ENCODE data around the gene CCDC54.

Gene CCDC54

GRCh38 chr3:107394502-107394901 lies 17.3 kb downstream of the CCDC54 start:
- DNase-seq (ENCODE audit: low spot score), result no peak

DNA sequence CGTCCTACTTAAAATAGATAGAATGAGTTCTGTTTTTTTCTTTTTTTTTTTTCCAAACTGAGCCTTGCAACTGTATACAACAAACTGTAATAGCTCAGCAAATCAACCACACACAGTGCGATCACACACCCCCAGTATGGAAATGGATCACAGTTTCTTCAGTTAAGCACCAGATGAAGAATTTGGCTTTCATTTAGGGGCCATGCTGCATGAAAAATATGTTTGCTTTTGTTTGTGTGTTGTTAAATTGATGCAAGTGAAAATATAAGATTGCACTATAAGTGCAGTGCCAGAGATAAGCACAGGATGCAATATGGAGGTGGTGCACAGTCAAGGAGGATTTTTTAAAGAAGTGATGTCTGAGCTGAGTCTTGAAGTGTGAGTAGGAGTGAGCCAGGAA lies 17.8 kb downstream of the CCDC54 start:
- DNase-seq (ENCODE audit: low spot score), result no peak

DNA sequence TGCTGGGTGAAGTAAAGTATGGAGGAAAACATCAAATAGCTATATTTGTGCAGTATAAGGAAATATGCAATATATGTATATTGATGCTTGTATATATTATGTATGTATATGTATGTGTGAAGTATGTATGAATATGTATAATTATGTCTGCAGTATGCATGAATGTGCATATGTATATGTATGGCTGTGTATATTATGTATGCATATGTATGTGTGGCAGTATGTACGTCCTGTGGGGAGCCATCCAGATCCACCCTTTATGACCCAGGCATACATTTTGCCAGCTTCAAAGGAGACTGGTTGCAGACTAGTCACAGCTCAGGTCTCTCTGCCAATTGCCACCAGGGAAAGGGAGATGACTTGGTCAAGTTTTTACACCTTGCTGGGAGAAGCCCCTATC lies 24.1 kb downstream of the CCDC54 start:
- DNase-seq (ENCODE audit: low spot score), result no peak

DNA sequence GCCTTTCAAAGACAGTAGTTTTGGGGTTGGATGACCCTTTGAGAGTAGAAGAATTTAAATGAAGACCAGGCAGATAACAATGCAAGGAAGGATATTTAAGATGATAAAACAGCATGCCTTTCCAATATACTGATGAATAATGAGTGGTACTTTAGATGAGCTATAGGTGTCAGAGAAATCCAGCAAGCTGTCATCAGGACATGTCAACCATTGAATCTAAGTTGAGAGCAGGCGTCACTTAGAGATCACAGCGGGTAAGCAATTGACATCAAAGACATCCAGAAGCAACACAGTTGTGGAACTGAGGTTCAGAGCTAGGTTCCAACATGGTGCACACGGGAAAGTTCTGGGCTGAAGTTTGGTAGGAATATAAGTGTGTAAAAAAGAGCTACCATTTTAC lies 25.0 kb downstream of the CCDC54 start:
- DNase-seq (ENCODE audit: low spot score), result no peak

DNA sequence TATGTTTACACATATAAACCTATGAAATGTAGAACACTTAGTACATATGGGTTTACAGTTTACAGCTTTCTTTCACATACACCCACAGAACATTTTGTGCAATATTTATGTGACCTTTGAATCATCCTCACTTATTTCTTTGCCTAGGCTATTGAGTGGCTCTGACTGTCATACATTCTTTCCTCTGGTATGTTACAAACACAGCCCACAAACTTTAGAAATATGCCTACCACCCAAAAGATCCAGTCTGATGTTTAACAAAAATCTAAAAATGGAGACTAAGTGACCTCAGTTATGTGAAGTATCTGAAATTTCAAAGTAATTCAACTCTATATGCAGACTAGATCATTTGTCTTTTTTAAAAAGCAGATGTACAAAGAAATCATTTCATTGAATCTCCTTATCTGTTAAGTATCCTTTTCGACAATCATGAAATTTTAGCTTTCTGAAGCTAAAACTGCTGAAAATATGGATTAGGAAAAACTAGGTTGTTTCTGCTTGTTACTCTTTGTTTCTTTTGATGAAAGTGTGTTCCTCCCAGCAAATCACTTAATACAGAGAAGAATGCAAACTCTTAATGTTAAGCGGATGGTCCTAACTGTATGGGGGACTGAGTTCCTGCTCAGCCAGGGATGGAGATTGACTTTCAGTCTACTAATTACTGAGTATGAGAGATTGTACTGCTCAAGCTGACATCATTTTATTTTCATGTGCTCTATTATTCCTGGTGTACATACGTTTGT lies 27.7 kb downstream of the CCDC54 start:
- no peak for DNase-seq (ENCODE audit: low spot score)

DNA sequence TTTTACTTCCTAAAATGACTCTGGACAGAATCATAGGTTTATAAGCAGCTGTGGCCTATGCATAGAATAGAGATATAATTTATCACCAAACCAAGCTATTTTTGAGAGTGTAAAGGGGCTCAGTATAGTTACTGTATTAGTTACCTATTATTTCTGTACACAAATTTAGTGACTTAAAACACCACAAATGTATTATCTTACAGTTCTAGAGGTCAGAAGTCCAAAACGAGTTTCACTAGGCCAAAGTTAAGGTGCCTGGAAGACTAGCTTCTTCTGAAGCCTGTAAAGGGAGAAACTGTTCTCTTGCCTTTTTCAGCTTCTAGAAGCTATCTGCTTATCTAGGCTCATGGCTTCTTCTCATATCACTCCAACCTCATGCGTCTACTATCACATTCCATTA lies 30.1 kb downstream of the CCDC54 start:
- no peak for DNase-seq (ENCODE audit: low spot score)

- no peak for DNase-seq (ENCODE audit: low spot score)
Observed at GRCh38 chr3:107408513-107408912, 31.3 kb downstream of the CCDC54 start.

DNA sequence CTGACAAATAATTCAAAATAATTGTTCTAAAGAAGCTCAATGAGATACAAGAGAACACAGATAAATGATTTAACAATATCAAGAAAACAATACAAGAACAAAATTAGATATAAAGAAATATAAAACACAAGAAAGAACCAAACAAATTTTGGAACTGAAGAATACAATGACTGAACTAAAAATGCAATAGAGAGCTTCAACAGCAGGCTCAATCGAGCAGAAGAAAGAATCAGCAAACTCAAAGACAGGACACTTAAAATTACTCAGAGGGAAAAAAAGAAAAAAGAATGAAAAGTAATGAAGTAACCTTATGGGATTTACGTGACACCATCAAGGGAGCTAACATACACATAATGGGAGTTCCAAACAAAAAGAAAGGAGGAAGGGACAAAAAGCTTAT lies 32.1 kb downstream of the CCDC54 start:
- no peak for DNase-seq (ENCODE audit: low spot score)

GRCh38 chr3:107410606-107411005 lies 33.4 kb downstream of the CCDC54 start:
- DNase-seq (ENCODE audit: low spot score), result no peak

DNA sequence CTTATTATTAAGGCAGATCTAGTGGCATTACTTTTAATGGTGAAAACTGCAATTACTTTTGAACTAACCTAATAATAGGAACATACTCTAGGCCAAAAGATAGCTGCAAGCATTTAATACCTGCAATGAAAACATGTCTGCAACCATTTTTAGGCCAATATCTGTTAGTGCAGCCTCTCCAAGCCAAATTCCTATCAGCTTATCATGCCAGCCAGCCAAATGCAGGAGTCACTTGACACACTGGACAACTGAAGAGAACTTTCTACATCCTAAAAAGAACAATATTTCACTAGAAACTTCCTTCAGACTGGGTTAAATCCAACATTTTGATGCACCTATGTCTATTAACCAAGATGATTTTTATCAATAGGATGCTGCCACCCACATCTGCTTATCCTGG lies 33.8 kb downstream of the CCDC54 start:
- no peak for DNase-seq (ENCODE audit: low spot score)

DNA sequence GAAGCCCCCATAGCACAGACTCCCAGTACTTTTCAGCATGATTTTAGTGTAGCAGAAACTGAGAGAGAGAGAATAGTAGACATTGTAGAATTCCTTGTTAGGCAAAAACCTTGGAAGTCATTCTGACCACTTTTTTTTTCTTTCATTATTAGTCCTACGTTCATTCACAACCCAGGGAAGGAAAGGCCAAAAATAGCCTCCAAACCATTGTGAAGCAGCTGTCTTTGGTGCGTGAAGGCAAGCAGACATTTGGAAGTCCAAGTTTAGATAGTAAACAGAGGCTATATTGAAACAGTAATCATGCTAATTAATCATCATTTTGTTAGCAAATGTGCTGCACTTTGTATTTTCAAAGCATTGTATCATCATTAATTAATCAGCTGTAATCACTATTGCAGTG lies 34.5 kb downstream of the CCDC54 start:
- DNase-seq (ENCODE audit: low spot score), result no peak

- no peak for DNase-seq (ENCODE audit: low spot score)
Observed at GRCh38 chr3:107412376-107412775, 35.1 kb downstream of the CCDC54 start.

DNA sequence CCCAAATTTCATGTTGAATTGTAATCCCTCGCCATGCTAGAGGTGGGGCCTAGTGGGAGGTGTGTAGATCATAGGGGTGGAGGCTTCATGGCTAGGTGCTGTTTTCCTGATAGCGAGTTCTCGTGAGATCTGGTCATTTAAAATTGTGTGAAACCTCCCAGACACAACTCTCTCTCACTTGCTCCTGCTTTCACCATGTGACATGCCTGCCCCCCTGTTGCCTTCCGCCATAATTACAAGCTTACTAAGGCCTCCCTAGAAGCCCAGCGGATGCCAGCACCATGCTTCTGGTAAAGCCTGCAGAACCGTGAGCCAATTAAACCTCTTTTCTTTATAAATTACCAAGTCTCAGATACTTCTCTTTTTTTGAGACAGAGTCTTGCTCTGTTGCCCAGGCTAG lies 36.0 kb downstream of the CCDC54 start:
- DNase-seq (ENCODE audit: low spot score), result no peak

DNA sequence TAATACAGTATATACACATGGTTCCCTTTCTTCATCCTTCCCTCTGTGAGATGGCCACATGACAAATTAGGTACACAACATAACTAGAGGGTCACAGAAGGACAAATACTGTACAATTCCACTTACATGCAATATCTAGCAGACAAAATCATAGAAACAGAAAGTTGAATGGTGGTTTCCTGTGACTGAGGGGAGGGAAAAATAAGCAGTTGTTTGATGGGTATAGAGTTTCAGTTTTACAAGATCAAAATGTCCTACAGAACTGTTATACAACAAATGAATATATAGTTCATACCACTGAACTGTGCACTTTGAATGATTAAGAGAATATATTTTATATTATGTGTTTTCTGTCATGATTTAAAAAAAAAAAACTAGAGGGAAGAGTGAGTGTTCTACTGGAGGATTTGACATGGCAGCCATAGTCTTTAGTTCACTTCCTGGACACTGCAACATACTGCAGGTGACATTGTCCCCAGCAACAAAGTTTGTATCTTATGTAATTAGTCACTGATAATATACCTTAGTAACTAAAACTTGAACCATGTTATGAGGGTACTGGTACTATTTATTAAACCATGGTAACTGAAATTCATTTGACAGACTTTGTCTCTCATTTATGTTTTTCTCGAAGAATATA lies 37.2 kb downstream of the CCDC54 start:
- no peak for DNase-seq (ENCODE audit: low spot score)

DNA sequence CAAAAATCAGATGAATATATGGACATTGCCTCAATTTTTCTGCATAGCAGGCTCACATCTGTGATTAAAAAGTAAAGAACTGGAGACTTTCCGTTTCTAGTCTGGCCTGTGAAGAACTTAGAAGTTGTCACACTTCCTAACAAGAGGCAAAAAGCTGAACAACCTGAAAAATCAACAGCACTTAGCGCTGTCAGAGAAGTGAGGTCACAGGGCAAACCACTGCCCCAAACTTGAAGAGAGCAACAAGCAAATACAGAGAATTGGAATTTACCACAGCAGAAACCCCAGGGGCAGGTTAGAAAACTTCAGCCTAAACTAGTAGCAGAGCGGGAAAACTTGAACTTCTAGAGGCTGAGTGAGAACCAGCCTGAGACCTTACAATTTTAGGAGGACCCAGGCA lies 38.9 kb downstream of the CCDC54 start:
- no peak for DNase-seq (ENCODE audit: low spot score)

GRCh38 chr3:107416886-107417285 lies 39.6 kb downstream of the CCDC54 start:
- no peak for DNase-seq (ENCODE audit: low spot score)

DNA sequence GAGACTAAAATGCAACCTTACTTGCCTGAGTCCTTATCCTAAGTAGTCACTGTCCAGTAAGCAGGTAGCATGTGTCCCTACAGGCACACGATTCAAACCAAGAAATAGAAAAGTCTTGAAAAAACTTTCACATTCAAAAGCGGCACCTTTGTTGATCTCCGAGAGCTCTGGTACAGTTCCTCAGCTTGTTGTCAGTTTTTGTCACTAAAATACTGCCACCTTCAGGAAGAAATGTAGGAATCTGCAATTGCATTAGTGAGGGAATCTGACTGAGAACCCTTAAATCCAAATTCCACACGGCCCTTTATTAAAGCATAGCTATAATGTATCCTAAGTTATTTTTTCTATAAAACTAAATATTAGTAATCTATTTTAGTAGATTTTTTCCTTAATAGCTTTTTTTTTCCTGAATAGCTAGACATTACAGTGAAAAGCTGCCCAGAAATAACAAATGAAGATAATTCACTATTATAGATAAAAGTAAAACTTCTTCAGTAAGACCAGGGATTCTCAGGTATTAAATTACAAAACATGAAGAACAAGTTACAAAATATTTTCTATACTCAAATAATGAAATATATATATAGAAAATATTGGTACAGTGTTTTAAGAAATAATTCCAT lies 44.0 kb downstream of the CCDC54 start:
- peak; percentile 64 for DNase-seq (ENCODE audit: low spot score)

- DNase-seq (ENCODE audit: low spot score), result no peak
Observed at GRCh38 chr3:107421881-107422280, 44.6 kb downstream of the CCDC54 start.

DNA sequence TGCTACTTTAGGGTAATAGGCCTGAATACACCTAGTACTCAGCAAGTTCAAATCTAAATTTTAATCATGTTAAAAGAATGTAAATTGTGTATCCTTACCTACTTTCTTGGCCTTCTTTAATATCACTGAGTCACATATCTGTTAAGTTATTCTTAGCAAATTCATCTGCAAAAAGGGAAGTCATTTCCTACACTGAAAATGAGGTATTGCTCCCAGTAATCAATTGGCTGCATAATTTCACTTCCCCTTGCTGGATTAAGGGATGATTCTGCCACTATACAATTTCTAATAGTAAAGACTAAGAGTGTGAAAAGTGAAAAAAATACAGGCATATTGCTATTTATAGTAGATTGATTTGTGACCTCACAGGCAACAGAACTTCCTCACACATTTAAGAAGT lies 47.8 kb downstream of the CCDC54 start:
- DNase-seq (ENCODE audit: low spot score), result no peak

DNA sequence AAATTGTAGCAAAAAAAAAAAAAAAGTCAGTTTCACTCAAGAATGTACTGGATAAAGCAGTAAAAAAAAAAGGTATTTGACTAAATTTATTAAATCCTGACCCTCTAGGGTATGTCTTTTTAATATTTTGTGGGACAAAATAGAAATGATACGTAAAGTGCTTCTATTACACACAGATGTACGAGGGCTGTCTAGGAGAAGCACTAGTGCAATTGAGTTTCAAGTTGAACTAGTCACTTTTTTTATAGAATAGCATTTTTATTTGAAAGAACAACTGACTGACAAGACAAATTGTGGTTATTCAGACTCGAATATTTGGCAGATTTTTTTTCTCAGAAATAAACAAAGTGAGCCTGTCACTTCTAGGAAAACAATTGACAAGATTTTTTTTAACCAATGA lies 49.0 kb downstream of the CCDC54 start:
- DNase-seq (ENCODE audit: low spot score), result no peak
